ENCODE data around the gene FIBCD1.
"Not testable (repeated sequence)": the region's sequence is repeated elsewhere in the genome, so short reads cannot be mapped to it uniquely, and the experiment has no call there.

The FIBCD1 gene

GRCh38 chr9:130974697-130975096 is 35.6 kb upstream of the FIBCD1 start:
- no peak for DNase-seq (ENCODE audit: low spot score)

GRCh38 chr9:130973686-130974281 is 34.7 kb upstream of the FIBCD1 start:
- no peak for DNase-seq (ENCODE audit: low spot score)

GRCh38 chr9:130972957-130973685 is 34.1 kb upstream of the FIBCD1 start:
- DNase-seq (ENCODE audit: low spot score) = no peak

DNA sequence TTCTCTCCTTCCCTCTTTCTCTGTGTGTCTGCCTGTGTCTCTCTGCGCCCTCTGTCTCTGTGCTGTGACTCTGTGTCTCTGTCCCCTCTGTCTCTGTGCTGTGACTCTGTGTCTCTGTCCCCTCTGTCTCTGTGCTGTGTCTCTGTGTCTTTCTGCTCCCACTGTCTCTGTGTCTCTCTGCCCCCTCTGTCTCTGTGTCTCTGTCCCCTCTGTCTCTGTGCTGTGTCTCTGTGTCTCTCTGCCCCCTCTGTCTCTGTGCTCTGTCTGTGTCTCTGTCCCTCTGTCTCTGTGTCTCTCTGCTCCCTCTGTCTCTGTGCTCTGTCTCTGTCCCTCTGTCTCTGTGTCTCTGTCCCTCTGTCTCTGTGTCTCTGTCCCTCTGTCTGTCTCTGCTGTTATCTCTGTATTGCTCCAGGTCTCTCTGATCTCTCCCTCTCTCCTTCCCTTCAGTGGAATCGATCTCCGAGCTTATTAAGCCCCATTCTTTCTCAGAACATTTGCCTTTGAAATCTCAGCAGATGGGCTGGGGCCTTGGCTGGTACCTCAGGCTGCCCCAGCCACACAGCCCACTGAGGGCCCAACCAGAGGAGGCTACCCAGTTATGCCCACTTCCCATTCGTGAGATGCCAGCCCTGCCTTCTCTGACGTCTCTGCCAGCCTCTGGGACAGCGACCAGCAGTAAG is 33.4 kb upstream of the FIBCD1 start:
- no peak for DNase-seq (ENCODE audit: low spot score)

GRCh38 chr9:130971294-130971849 is 32.3 kb upstream of the FIBCD1 start:
- DNase-seq (ENCODE audit: low spot score) = no peak

- no peak for DNase-seq (ENCODE audit: low spot score)
Observed at GRCh38 chr9:130970855-130971254, 31.8 kb upstream of the FIBCD1 start.

GRCh38 chr9:130970052-130970451 is 31.0 kb upstream of the FIBCD1 start:
- DNase-seq (ENCODE audit: low spot score) = no peak

- no peak for DNase-seq (ENCODE audit: low spot score)
Observed at GRCh38 chr9:130965680-130966079, 26.6 kb upstream of the FIBCD1 start.

DNA sequence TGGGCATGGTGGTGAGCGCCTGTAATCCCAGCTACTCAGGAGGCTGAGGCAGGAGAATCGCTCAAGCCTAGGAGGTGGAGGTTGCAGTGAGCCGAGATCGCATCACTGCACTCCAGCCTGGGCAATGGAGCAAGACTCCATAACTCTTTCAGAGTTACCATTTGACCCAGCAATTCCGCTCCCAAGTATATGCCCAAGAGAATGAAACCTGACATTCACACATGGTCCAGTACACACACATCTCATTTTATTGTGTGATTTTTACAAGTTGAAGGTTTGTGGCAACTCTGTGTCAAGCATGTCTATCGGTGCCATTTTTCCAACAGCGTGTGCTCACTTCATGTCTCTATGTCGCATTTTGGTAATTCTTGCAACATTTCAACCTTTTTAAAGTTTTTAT is 24.9 kb upstream of the FIBCD1 start:
- no peak for DNase-seq (ENCODE audit: low spot score)

DNA sequence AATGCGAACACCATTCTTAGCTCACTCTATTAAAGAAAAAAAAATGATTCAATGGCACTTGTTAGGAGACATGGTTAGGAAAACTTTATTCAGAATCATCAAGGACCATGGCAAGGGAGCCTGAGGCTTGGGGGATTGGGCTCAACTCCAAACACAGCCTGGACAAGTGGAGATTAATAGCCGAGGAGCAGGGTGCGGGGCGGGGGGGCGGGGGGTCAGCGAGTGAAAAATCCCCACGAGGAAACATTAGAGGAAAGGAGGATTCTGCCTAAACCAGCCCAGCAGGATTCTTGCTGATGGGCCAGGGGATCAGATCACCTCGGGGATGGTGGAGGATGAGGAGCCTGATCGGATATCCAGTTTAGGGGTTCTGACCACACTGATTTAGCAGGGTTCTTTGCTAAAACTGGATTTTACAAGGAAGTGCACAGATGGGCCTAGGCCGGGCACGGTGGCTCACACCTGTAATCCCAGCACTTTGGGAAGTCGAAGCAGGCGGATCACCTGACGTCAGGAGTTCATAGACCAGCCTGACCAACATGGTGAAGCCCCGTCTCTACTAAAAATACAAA is 24.4 kb upstream of the FIBCD1 start:
- no peak for DNase-seq (ENCODE audit: low spot score)

GRCh38 chr9:130962418-130963316 is 23.6 kb upstream of the FIBCD1 start:
- no peak for DNase-seq (ENCODE audit: low spot score)

GRCh38 chr9:130961511-130962300 is 22.7 kb upstream of the FIBCD1 start:
- no peak for DNase-seq (ENCODE audit: low spot score)

DNA sequence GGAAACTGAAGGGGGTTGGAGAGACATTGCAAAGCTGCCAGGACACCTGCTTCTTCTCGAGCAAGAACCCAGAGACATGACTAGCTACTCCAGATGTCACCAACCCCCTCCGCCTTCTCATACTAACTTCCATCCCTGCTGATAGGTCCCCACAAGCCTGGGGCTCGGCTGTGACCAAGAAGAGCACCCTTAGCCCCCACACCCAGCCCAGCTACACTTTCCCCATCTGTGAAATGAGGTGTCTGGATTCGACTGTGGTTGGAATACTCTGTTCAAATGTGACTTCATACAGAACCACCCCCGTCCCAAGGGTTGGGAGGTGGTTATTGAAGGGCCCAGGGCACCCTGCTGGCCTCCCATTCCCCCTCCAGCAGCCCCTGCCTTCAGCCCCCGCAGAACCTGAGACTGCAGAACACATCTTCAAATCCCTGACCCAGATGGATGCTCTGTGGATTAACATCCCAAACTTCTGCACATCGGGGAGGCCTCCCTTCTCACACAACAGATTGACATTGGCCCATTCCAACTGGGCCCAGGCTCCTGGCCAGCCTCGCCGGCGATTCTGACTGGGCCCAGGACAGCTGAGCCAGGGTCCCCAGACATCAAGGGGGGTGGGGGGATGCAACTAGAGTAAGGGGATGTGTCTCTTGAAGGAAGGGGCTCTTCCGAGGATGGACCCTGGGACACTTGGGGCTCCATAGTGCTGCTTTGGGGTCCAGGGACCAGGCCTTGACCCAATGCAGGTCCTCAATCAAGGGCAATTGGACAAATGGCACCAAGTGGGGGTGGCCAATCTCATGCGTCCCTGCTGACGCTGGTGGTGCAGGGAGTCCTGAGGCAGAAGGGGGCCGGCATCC is 21.7 kb upstream of the FIBCD1 start:
- no peak for DNase-seq (ENCODE audit: low spot score)

DNA sequence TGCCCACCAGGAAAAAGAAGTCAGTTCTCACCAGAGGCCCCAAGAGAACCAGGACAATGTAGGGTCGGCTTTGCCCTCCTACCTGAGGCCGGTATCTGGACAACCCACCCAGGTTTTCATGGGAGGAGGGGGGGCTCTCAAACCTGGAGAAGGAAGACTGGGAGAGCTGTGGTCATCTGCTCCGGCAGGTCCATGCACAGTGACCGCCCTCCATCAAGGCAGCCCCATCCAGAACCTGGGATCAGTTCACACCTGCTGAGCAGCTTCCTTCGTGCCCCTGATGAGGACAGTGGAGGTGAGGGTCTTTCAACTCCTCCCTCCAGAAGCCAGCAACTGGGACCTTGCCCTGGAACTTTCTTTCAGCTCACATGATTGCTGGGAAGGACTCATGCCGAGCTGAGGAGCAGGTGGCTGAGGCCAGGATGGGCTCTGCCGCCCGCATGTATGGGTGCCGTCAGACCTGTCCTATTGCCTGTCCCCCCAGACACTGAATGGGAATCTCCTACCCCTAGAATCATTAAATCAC is 20.8 kb upstream of the FIBCD1 start:
- no peak for DNase-seq (ENCODE audit: low spot score)

- DNase-seq (ENCODE audit: low spot score) = not testable (repeated sequence)
Observed at GRCh38 chr9:130958564-130958963, 19.5 kb upstream of the FIBCD1 start.

DNA sequence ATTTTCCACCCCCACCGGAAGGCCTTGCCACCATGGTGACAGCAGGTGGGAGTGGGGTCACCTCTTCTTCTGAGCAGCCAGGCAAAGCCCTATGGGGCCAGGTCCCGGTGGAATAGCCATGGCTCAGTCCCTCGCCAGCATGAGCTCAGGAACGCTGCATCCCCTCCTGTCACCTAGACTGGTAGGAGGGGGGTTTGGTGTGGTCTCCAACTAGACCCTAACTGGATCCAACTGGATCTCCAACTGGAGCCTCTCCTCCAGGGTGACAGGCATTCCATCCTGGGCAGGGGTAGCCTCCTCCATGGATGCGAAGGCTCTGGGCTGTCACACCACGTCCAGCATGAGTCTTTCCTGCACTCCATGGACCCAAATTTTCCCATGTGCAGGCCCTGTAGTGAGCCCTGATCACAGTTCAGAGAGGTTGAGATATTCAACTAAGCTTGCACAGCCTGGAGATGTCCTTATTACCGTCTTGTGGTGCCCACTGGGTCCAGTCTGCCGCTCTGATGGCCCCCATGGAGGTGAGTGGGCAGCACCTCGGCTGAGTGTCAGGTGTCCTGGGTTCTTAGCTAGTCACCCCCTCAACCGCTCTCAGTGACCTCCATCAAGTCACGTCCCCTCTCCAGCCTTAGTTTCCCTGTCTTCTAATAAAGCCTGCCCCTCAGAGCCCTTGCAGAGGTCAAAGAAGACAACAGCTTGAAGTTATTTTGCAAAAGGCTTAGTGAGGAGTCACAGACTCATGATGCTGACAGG is 18.6 kb upstream of the FIBCD1 start:
- DNase-seq (ENCODE audit: low spot score) = no peak

DNA sequence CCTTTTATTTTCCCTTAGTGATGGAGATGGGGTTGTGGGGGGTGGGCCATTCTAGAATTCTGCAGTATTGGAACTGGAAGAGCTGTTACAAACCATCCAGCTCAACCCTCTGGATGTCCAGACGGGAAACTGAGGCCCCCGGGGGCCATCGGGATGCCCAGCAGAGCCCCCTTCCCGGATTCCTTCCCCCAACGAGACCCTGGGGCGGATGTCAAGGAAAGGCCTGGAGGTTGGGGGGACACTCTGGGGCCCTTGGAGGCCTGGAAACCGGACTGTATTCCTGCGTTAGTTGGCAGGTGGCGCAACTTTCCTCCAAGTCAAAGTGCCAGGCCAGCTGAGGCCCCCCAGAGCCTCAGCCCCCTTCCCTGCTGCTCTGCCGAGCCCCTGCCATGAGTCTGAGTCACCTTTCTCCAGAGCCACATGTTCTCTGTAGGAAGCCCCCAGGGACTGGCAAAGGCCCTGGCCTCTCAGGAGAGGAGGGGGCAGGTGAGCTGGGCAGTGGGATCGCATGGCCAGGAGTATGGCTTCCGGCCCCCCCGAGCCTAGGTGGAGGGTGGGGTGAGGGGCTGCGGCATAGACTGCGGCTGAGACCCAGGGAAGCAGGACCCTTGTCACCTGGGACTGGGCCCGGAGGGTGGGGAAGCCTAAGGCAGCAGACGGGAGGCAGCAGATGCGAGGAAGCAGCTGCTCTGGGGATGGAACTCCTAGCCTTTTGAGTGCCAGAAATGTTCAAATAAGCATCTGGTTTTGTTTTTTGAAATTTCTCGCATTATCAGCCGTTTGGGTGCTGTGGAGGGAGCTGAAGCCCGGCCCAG is 17.8 kb upstream of the FIBCD1 start:
- DNase-seq (ENCODE audit: low spot score) = no peak
